T-helper 22 cell (primary cell): Measurements from ENCODE around the gene ADAMTS16.

Experiments used
- DNase-seq: peaks from one replicate; pipeline ENCODE4 v3.0.0-alpha.2; 2020; ENCODE audit warnings: low read depth

Gene ADAMTS16

DNA sequence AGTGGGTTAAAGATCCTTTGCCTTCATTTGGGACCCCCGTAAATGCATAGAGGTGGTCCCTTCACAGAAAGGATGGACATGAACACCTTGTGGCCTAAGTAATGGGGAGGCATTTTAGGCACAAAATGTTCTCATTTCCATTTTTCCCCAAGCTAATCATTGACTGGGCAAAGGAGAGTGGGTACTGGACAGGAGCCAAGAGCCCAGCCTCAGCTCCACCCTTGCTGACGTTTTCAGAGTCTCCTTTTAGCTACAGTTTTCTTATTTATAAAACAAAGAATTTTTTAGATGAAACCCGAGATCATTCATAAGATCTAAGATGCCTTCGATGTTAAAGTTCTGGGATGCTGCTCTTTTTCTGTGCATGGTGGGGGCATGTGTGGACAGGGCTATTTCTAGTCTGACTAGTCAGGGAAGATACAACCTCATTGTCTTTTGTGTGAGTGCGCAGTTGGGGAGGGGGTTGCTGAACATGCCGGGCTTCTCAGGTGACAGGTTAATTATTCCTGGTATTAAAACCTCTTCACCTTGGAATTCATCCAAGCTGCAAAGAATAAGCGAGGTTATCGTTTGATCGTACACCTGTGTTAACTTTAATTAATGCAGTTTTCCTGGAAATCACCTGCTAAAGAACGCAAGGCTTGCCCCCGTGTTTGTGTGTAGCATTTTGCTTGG lies 48.4 kb downstream of the ADAMTS16 start:
- DNase-seq, result no peak

DNA sequence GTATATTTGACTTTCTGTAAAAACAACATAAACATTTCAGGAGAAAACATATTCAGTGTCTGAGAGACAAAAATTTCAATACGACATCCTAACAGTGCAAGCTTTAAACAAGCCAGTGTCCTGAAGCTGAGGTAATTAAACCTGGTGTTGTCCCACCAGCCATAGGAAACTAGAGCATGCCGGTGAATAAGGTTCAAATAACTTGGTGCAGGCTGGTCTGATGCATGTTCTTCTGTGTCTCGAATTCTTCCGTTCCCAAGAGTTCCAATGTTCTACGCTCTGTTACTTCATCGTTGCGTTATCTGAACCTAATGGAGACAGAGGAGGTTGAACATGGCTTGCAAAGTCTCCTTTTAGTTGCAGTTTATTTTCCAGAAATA lies 48.9 kb downstream of the ADAMTS16 start:
- no peak for DNase-seq

- no peak for DNase-seq
Measured at GRCh38 chr5:5191906-5192305, 51.8 kb downstream of the ADAMTS16 start.

DNA sequence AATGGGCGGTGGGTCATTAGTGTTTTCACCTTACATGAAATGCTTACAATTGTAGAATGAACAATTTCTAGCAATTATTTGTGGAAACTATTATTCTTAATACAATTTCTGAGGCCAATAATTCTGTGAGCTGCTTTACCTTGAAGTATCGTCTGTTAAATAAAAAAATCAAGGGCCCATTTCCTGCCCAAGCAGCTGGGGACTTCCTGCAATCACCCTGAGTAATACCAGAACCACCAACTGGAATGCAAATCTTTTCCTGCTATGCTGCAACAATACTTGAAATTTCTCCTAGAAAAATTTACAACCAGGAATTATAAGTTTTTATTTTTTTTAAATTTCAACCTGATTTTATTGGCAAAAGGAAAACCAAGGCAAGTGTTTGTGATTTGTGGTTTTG lies 52.6 kb downstream of the ADAMTS16 start:
- DNase-seq, result no peak

DNA sequence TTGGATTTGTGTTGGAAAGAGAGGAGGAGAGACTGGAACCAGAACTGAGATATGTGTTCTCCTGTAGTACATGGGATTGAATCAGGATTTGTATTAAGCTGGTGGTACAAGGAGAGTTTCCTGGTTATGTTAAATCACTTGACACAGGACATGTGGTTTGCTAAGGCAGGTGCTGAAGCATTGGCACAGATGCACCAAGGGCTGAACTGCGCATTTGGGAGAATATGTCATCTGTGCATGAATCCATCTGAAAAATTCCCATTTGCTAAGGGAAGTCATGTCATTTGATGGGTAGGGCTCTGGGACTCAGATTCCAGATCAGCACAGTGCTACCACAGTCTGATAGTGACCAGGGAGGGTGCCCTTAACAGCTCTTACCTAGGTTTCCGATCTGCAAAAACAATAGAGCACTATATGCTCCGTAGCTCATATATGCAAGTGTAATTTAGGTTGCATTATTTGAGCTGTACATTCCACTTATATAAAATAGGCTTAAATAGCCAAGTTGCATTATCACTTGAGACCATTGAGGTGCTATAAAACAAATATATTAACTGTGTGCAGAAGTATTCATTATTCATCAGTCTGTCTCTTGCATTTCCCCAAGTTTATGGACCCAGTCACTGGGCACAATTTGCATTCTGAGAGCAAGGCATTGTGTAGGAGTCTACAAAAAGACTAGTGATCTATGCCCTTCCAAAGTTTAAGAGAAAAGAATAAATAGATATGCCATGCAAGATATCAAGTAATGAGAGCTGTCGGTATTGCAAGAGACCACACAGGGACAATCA lies 55.2 kb downstream of the ADAMTS16 start:
- DNase-seq, result no peak

- no peak for DNase-seq
Measured at GRCh38 chr5:5198135-5198534, 58.0 kb downstream of the ADAMTS16 start.

DNA sequence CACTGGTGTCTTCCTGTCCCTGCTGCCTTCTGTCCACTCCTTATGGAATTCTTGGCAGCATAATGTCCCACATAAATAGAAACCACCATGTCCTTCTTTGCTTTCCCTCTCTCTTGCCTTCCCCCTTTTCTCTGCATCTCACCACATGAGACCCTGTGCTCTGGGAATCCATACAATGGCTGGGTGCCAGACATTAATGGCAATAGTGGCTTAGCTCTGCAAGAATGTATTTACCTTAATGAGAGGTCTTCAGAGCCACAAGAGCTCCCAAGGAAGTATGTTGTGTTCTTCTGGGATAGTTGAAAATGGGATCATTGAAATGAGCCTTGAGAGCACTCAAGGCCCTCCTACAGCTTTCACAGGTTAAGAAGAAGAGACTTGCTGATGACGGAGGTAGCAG lies 58.7 kb downstream of the ADAMTS16 start:
- no peak for DNase-seq

DNA sequence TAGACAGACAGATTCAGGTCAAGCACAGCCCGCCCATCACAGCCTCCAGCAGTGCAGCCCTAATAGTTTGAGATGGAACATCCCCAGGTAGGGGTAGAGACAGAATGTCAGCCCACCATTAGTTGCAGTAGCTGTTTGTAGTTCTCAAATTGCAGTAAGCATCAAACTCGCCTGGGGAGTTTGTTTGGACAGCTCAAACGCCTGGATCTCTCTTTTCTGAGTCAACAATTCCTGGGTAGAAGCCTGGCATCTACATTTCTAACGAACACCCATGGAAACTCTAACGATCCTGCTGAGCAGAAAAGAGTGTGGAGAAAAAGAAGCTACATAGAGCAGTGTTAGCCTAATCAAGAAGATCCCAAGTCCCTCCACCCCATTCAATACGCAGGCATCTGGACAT lies 59.4 kb downstream of the ADAMTS16 start:
- no peak for DNase-seq

DNA sequence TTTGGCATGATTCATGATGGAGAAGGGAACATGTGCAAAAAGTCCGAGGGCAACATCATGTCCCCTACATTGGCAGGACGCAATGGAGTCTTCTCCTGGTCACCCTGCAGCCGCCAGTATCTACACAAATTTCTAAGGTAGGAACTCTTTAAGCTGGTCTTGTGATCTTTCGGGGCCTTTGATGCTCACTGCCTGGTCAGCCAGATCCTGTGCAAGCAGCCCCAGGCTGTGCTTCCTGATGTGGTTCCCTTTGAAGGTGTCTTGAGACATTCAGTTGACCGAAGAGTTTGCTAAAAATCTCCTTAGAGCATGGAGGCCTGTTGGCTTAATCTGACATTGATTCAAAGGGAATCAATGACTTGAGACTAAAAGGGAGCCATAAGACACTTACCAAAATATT lies 60.0 kb downstream of the ADAMTS16 start:
- DNase-seq, result no peak

- no peak for DNase-seq
Measured at GRCh38 chr5:5202321-5202720, 62.2 kb downstream of the ADAMTS16 start.

DNA sequence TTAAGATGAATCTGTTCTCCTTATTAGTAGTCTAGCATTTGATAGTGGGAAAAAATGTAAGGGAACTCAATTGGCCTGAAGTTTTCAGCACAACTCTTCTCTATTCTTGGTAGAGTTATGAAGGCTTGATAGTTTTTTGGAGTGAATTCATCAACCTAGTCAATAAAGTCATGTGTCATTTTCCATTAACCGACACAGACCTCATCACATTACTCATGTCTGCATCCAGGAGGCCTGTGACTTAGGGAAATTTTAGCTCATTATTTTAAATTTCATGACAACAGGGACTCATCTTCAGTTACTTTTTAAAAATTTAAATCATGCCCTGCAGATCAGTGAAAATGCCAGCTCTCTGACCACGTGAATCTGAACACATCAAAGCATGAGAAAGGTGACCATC lies 63.3 kb downstream of the ADAMTS16 start:
- DNase-seq, result no peak

- no peak for DNase-seq
Measured at GRCh38 chr5:5207828-5208227, 67.7 kb downstream of the ADAMTS16 start.

DNA sequence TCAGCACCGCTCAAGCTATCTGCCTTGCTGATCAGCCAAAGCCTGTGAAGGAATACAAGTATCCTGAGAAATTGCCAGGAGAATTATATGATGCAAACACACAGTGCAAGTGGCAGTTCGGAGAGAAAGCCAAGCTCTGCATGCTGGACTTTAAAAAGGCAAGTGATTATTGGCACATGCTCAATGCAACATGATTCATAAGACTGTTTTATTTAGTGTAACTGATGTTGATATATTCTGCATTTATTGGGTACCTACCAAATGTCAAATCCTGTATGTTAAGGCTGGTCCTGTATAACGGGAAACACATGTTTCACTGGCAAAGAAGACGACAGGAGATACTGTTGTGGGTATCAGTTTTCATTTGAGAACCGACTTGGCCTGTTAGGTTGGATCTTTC lies 69.0 kb downstream of the ADAMTS16 start:
- no peak for DNase-seq

- DNase-seq, result no peak
Measured at GRCh38 chr5:5209510-5210286, 69.6 kb downstream of the ADAMTS16 start.

DNA sequence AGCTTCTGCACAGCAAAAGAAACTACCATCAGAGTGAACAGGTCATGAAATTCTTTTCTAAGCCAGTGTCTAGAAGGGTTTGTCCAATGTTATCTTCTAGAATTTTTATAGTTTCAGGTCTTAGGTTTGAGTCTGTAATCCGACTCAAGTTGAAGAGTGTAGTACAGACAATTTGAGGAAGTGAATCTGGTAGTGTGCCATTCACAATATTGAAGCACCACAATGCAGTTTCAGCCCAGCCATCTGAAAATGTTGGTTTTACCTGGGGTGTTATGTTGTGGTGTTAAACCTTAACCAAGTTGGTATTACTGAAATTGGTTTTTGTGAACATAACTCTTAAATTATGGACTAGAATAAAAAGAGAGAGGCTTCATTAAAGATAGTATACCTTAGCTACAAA lies 77.2 kb downstream of the ADAMTS16 start:
- DNase-seq, result no peak

DNA sequence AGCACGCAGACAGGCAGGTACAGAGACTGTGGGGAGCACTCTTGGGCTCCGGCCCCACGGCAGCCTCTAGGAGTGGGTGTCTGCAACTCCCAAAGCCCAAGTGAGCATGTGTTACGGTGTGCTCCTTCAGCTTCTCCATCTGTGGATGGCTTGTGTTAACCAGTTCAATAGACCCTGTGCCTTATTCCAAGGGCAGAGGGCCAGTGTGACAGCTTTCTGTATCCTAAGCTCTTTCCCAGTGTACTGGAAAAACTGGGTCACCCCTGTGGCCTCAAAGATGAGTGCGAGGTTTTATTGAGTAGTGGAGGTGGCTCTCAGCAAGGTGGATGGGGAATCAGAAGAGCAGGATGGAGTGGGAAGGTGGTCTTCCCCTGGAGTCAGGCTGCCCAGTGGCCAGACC lies 78.3 kb downstream of the ADAMTS16 start:
- DNase-seq, result no peak

- no peak for DNase-seq
Measured at GRCh38 chr5:5219541-5219940, 79.4 kb downstream of the ADAMTS16 start.

GRCh38 chr5:5220901-5221631 lies 80.9 kb downstream of the ADAMTS16 start:
- no peak for DNase-seq

- DNase-seq, result no peak
Measured at GRCh38 chr5:5221724-5222123, 81.6 kb downstream of the ADAMTS16 start.

DNA sequence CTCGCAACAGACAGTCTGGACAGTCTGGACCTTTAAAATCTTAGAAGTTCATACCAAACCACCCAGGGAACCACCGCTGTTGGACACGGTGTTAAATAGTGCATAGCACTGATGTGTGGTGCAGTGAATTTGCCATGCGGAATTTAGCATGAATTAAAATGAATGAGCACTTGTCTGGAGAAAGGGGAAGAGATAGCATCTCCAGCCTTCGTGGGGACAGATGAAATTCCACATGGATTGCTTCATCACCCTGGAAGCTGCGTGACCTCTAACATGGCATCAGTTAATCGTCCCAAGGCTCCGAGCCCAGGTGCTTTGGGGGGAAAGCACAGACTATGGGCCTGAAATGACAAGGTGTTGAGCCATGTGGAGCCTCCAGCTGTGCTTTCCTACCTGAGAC lies 91.4 kb downstream of the ADAMTS16 start:
- DNase-seq, result no peak

DNA sequence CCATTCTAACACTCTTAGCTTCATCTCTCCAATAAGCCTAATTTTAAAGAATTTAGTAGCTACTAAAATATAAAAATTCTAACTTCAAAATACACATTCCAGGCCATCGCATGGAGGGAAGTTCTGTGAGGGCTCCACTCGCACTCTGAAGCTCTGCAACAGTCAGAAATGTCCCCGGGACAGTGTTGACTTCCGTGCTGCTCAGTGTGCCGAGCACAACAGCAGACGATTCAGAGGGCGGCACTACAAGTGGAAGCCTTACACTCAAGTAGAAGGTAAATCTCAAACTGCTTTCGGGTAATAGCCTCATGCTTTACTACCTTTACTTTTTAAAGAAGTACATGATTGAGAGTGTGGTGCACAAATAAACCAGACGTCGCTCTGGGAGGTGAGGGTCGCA lies 94.8 kb downstream of the ADAMTS16 start:
- DNase-seq, result no peak

GRCh38 chr5:5235685-5236084 lies 95.6 kb downstream of the ADAMTS16 start:
- no peak for DNase-seq
